Measurements from ENCODE around the gene ABCE1. TPM values are rescaled to one million over a fixed set of nuclear protein-coding genes. Genes with fewer than 3 reads are reported as not detected.
A peak's percentile ranks its signal among the peaks of the same experiment; 100 is the strongest.
"Not testable (repeated sequence)": the region's sequence is repeated elsewhere in the genome, so short reads cannot be mapped to it uniquely, and the experiment has no call there.

Gene ABCE1
- total RNA-seq, 1 donor from 2014 or later, result 88.6 TPM

GRCh38 chr4:145130788-145131399 lies 32.8 kb downstream of the ABCE1 start:
- TF ChIP-seq, protein P1, sequence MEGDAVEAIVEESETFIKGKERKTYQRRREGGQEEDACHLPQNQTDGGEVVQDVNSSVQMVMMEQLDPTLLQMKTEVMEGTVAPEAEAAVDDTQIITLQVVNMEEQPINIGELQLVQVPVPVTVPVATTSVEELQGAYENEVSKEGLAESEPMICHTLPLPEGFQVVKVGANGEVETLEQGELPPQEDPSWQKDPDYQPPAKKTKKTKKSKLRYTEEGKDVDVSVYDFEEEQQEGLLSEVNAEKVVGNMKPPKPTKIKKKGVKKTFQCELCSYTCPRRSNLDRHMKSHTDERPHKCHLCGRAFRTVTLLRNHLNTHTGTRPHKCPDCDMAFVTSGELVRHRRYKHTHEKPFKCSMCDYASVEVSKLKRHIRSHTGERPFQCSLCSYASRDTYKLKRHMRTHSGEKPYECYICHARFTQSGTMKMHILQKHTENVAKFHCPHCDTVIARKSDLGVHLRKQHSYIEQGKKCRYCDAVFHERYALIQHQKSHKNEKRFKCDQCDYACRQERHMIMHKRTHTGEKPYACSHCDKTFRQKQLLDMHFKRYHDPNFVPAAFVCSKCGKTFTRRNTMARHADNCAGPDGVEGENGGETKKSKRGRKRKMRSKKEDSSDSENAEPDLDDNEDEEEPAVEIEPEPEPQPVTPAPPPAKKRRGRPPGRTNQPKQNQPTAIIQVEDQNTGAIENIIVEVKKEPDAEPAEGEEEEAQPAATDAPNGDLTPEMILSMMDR (conservative IDR thresholded peaks at IDR 0.05), result no peak
- Mint-ChIP-seq H3K36me3 (ENCODE audit: low read depth) (peaks cover 14% of the 10 kb centered on the region), H3K27me3 (ENCODE audit: low read depth) (no peaks in the 10 kb centered on the region), H3K9me3 (no peaks in the 10 kb centered on the region), H3K4me3 (no peak overlapping the region), H3K4me1 (peaks cover 7% of the 10 kb centered on the region), H3K27ac (ENCODE audit: unreplicated experiment) (peak overlapping the region; percentile 45)
- no peak for DNase-seq (ENCODE audit: low read depth, low spot score)

DNA sequence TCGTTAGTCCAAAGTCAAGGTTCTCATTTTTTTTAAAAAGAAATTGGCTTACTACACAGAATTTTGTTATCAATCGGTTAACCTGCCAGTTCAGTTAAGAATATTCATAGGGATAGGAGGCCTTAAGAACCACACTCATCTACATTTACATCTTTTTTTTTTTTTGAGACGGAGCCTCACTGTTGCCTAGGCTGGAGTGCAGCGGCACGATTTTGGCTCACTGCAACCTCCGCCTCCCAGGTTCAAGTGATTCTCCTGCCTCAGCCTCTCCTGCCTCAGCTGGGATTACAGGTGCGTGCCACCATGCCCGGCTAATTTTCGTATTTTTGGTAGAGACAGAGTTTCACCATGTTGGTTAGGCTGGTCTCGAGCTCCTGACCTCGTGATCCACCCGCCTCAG lies 33.7 kb downstream of the ABCE1 start:
- H3K27me3 Mint-ChIP-seq (ENCODE audit: low read depth), result no peaks in the 10 kb centered on the region
- H3K9me3 Mint-ChIP-seq, result no peaks in the 10 kb centered on the region
- no peak overlapping the region for H3K27ac Mint-ChIP-seq (ENCODE audit: unreplicated experiment)

GRCh38 chr4:145132511-145133098 lies 34.5 kb downstream of the ABCE1 start:
- Mint-ChIP-seq H3K4me1 (peaks cover 7% of the 10 kb centered on the region), H3K27me3 (ENCODE audit: low read depth) (no peaks in the 10 kb centered on the region), H3K4me3 (peak overlapping the region; percentile 6), H3K27ac (ENCODE audit: unreplicated experiment) (no peak overlapping the region), H3K9me3 (no peaks in the 10 kb centered on the region), H3K36me3 (ENCODE audit: low read depth) (peaks cover 12% of the 10 kb centered on the region)
- TF ChIP-seq, protein P1 (conservative IDR thresholded peaks at IDR 0.05), result no peak
- DNase-seq (ENCODE audit: low read depth, low spot score), result no peak

More for the DNA sequence above, 33.7 kb downstream of the ABCE1 start:
- no peak for DNase-seq (ENCODE audit: low read depth, low spot score)
- Mint-ChIP-seq H3K4me3 (no peak overlapping the region), H3K4me1 (peaks cover 7% of the 10 kb centered on the region), H3K36me3 (ENCODE audit: low read depth) (peaks cover 9% of the 10 kb centered on the region)
- TF ChIP-seq, protein P1 (conservative IDR thresholded peaks at IDR 0.05), result no peak

GRCh38 chr4:145136219-145136618 lies 38.1 kb downstream of the ABCE1 start:
- DNase-seq (ENCODE audit: low read depth, low spot score); H3K27ac Mint-ChIP-seq (ENCODE audit: unreplicated experiment): not testable (repeated sequence)

DNA sequence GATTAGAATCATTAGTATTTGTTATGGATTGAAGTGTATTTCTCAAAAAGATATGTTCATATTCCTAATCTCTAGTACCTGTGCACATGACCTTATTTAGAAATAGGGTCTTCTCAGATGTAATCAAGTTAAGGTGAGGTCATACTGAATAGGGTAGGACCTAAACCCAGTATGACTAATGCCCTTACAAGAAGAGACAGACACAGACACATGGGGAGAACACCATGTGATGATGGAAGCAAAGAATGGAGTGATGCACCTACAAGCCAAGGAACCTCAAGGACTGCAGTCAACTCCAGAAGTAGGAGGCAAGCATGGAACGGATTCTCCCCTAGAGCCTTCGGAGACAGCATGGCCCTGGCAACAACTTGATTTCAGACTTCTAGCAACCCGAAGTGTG lies 50.9 kb downstream of the ABCE1 start:
- H3K36me3 Mint-ChIP-seq (ENCODE audit: low read depth), result peaks cover 19% of the 10 kb centered on the region
- no peak overlapping the region for H3K4me3 Mint-ChIP-seq
- no peaks in the 10 kb centered on the region for H3K27me3 Mint-ChIP-seq (ENCODE audit: low read depth)

More at GRCh38 chr4:145136219-145136618, 38.1 kb downstream of the ABCE1 start:
- H3K27me3 Mint-ChIP-seq (ENCODE audit: low read depth); H3K4me1 Mint-ChIP-seq; H3K4me3 Mint-ChIP-seq; H3K9me3 Mint-ChIP-seq: not testable (repeated sequence)
- H3K36me3 Mint-ChIP-seq (ENCODE audit: low read depth), result peaks cover 23% of the 10 kb centered on the region

More for the DNA sequence above, 50.9 kb downstream of the ABCE1 start:
- no peak overlapping the region for H3K27ac Mint-ChIP-seq (ENCODE audit: unreplicated experiment)
- no peaks in the 10 kb centered on the region for H3K4me1 Mint-ChIP-seq
- TF ChIP-seq, protein P1 (conservative IDR thresholded peaks at IDR 0.05), result no peak
- DNase-seq (ENCODE audit: low read depth, low spot score), result no peak
- H3K9me3 Mint-ChIP-seq, result no peaks in the 10 kb centered on the region
